NOMO-1 treated with DMSO at 0.1 percent for 48 hours (cell line): ENCODE results near the gene VSTM2L.
"Not testable (repeated sequence)": the region's sequence is repeated elsewhere in the genome, so short reads cannot be mapped to it uniquely, and the experiment has no call there.

Source experiments
- DNase-seq: peaks from one replicate; lab custom pipeline; 2025; ENCODE audit not compliant: unreplicated experiment; lab: John Stamatoyannopoulos, UW

VSTM2L gene, protein sequence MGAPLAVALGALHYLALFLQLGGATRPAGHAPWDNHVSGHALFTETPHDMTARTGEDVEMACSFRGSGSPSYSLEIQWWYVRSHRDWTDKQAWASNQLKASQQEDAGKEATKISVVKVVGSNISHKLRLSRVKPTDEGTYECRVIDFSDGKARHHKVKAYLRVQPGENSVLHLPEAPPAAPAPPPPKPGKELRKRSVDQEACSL

GRCh38 chr20:37902504-37903313 lies at the start of gene VSTM2L:
TSS of gene VSTM2L (plus strand) at chr20:37903127. CDS start at chr20:37903351, 224 bp downstream.
- no peak for DNase-seq

DNA sequence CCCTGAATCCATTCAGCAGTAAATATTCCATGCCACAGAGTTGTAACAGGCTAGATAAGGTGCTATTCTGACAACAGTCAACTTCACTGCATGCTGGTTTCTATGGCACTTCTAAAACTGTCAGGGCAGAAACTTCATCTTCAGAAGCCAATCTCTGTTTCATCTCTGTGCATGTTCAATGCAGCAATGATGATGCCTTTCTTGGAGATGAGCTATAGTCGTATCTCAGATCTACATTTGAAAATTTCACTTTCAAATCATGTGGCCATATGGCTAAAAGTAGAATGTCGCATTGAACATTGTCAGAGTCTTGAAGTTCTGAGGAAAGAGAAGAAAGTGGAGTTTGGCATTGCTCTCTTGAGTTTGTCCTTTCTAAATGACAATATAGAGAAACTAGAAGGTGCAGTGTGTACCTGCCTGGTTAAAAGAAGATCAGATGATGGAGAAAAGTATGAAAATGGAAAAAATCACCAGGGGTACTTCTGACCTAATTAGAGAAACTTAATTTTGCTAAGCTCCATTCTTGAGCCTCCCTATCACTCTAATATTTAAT lies 49.0 kb upstream of the VSTM2L start:
- DNase-seq = no peak

DNA sequence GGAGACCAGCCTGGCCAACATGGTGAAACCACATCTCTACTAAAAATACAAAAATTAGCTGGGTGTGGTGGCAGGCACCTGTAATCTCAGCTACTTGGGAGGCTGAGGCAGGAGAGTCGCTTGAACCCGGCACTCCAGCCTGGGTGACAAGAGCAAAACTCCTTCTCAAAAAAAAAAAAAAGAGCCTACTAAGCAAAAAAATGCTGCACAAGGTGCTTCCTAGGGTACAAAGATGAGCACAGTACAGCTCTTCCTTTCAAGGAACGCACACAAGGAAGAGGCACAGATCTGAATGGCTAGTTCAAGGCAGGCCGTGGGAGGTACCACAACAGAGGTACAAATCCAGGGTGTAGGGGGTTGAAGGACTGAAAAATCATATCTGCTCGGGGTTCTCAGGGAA lies 46.9 kb upstream of the VSTM2L start:
- DNase-seq = not testable (repeated sequence)

- DNase-seq = no peak
Observed at GRCh38 chr20:37856932-37857660, 45.8 kb upstream of the VSTM2L start.

DNA sequence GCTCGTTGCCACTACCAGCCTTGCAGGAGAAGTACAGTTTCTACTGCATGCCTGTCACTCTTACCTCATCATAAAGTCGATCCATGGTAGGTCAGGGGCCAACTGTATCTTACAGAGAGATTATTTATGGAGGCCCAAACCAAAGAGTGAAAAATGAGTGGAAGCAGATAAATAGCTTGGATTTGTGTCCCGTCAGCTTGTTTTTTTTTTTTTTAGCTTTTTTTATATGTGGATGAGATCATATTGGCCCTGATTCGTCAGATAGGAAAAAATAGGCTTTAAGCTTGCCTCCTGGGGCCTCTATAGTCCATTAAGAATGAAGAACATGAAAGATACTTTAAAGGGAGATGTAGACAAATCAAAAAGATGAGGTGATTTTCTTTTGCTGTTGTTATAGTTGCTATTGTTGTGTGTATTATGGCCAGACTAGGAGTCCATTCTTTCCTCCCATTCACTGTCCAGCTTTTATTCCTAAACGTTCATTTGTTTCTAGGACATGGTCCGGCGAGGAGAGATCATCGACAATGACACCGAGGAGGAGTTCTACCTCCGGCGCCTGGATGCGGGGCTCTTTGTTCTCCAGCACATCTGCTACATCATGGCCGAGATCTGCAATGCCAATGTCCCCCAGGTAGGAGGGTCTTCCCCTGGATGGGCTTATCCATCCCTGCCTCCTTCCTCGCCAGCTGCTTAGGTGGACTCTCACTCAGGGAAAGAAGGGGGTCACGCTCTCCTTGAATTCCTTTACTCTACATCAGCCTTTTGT lies 43.3 kb upstream of the VSTM2L start:
- DNase-seq = no peak

GRCh38 chr20:37863289-37863688 lies 39.6 kb upstream of the VSTM2L start:
- no peak for DNase-seq

DNA sequence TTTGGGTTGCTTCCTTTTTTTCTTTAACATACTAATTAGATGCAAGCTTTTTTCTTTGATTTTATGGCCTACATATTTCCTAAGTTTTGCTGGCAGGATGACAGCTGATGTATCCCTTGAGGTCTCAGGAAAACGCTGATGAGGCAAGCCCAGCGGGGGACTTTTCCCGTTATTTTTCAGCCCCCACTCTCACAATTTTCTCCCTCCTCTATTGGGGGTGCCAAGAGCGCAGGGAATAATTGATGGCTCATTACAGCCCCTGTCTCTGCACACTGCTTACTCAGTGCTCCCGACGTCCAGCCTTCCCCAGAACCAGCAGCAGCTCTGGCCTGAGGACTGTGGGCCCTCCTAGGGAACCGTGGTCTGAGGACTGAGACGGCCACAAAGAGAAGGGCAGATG lies 38.6 kb upstream of the VSTM2L start:
- no peak for DNase-seq

DNA sequence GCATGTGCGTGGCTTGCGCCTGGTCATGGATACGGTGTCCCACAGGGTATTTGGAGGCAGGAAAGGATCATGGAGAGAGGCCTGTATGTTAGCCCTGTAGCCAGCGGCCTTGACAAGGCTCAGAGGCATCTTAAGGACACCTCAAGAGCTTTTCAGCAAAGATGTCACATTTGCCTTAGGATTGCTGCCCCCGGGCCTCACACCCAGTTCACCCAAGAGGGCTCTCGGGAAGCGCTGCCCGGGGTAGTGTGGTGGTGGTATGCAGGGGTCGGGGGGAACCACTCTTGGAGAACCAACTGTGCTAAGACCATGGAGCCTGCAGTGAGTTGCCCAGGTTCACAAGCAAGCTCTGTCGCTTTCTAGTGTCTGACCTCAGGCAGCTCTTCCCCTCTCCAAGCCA lies 36.9 kb upstream of the VSTM2L start:
- DNase-seq = no peak

- DNase-seq = no peak
Observed at GRCh38 chr20:37867289-37868195, 35.4 kb upstream of the VSTM2L start.

GRCh38 chr20:37868851-37869333 lies 34.0 kb upstream of the VSTM2L start:
- DNase-seq = no peak

GRCh38 chr20:37869334-37869861 lies 33.5 kb upstream of the VSTM2L start:
- DNase-seq = no peak

- no peak for DNase-seq
Observed at GRCh38 chr20:37870294-37870693, 32.6 kb upstream of the VSTM2L start.

DNA sequence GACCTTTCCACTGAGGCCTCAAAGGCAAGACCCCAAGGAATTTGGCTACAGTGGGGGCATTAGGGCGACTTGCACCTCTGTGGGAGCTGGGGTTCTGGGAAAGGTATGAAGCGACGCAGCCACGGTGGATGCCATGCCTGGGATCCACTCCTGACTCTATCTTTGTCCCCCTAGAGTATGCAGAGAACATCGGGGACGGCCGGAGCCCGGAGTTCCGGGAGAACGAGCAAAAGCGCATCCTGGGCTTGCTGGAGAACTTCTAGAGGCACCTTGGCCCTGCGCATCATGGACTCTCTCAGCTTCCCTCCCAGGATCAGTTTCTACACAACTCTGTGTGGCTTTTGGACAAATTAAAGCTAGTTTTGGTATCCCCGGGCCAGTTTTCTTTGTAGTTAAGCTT lies 31.2 kb upstream of the VSTM2L start:
- no peak for DNase-seq

GRCh38 chr20:37872161-37872560 lies 30.8 kb upstream of the VSTM2L start:
- no peak for DNase-seq

GRCh38 chr20:37873884-37874283 lies 29.0 kb upstream of the VSTM2L start:
- DNase-seq = no peak

DNA sequence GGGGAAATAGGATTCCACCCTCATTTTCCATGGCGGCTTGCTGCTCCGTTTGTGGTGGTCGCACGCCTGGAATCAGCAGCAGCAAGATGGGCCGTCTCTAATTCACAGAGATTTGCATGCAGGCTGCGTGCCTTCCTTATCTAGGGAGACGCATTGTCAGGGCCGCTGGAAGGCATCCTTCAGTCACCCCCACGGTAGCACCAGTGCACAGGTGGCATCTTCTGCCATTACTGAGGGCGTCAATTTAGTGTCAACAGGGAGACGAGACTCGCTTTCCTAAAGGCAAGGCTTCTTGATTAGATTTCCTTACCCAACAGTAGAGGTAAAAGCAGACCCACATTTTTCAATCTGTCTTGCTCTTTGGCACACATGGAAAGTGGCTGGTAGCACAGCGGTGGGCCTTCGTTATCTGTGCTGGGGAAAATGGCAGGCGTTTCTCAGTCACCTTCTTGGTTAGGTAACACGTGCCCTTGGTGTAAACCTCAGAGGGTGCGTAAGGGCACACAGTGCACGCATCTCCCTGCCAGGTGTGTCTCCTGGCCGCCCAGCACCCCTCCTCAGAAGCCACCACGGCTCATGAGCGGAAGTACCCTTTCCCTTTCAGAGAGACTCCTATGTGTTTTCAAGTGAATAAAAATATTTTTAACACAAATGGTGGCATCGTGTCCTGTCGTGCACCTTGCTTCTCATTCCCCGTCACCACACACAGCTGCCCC lies 27.3 kb upstream of the VSTM2L start:
- no peak for DNase-seq

- DNase-seq = no peak
Observed at GRCh38 chr20:37876863-37877262, 26.1 kb upstream of the VSTM2L start.

DNA sequence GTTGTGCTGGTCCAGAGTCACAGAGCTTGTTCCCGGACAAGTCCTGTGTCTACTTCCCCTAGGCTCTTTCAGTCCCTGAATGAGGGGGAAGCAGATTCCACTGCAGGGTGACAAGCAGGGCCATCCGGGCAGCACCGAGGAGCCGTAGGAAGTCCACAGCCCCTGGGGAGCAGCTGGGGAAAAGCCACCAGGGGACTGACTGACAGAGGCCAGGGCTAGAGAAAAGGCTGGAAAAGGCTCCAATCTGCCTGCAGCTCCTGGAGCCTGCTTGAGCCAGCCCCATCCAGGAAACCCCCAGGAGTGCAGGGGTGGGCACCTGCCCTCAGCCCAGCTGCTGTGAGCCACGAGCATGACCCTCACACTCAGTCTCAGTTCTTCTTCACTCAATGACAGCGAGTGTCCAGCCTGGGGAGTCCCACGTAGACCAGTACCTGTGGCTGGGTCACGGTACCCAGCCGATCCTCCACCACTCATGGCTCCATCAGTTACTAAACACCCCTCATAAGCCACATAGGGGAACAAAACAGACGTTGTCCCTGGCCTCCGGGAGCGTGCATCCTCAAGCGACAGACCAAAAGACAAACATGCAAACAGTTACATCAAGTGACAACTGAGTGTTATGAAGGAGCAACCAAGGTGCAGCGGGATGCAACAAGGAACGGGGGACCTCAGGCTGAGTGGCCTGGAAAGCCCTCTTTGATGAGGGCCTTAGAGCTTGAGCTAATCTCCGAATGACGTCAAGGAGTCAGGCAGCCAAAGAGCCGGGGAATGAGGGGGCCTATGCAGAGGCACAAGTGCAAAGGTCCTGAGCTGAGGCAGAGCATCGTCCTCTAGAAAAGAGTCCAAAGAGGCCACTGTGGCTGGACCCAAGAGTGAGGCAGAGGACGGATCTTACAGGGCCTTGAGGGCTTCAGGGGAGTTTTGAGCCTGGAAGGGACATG lies 24.8 kb upstream of the VSTM2L start:
- DNase-seq = no peak
